LoVo (cell line): ENCODE measurements around the gene DLGAP1.
A peak's percentile ranks its signal among the peaks of the same experiment; 100 is the strongest.
"Not testable (repeated sequence)": the region's sequence is repeated elsewhere in the genome, so short reads cannot be mapped to it uniquely, and the experiment has no call there.

Experiments
- DNase-seq: peaks from one replicate; pipeline ENCODE4 v3.0.0-alpha.2; 2016; ENCODE audit warnings: low spot score

The DLGAP1 gene

DNA sequence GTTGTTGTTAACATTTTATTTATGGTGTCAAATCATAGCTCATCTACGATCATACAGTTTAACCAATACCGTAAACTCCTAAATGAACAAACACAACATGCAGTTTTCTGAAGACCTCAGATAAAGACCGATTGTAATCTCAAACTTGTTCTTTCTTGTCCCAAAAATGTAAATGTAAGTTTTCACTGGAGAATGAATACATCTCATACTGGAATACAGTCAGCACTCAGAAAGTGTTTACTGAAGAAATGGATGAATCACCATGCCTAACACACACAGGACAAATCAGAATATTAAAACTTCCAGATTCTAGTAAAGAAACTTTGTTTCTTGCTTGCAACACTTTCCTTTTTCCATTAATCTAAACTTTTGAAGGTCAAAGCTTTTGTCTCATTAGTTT is 380.5 kb downstream of the DLGAP1 start:
- DNase-seq = no peak

DNA sequence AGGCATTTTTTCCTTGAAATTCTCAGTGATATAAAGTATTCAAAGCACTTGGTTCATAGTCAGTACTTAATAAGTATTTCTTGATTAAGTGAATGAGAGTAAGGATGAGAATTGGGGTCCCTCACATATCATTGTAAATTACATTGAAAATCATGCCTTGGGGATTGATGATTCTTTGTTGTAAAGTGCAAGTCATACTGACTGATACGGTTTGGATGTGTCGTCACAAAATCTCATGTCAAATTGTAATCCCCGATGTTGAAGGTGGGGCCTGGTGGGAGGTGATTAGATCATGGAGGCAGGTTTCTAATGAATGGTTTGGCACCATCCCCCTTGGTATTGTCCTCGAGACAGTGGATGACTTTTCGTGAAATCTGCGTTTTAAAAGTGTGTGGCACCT is 385.9 kb downstream of the DLGAP1 start:
- DNase-seq = no peak

DNA sequence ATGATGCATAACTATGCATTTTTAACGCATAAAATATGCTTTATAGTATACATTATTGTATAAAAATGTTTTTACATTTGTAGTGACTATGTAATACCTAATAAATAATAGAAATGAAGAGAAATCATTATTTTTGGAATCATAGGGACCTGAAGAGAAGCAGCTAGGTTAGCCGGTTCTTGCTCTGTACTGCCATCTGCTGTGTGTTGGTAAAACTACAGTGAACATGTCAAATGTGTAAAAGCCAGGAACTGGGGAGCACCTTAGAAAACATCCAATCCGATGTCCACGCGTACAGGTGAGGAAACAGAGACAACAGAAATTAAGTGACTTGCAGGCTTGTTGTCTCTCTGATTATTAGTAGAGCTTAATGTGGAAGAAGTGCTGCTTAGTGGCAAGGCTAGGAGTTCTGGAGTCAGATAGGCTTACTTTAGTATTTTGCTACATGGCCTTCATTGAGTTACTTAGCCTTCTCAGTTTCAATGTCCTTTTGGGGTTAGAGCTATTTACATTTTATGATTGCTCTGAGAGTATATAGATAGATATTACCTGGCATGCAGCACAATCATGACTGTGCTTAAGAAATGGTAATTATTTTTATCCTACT is 386.5 kb downstream of the DLGAP1 start:
- DNase-seq = peak; percentile 68

GRCh38 chr18:4063545-4063944 is 391.6 kb downstream of the DLGAP1 start:
- no peak for DNase-seq

GRCh38 chr18:4060427-4061281 is 394.5 kb downstream of the DLGAP1 start:
- DNase-seq = no peak

- no peak for DNase-seq
Measured at GRCh38 chr18:4058179-4058578, 396.9 kb downstream of the DLGAP1 start.

DNA sequence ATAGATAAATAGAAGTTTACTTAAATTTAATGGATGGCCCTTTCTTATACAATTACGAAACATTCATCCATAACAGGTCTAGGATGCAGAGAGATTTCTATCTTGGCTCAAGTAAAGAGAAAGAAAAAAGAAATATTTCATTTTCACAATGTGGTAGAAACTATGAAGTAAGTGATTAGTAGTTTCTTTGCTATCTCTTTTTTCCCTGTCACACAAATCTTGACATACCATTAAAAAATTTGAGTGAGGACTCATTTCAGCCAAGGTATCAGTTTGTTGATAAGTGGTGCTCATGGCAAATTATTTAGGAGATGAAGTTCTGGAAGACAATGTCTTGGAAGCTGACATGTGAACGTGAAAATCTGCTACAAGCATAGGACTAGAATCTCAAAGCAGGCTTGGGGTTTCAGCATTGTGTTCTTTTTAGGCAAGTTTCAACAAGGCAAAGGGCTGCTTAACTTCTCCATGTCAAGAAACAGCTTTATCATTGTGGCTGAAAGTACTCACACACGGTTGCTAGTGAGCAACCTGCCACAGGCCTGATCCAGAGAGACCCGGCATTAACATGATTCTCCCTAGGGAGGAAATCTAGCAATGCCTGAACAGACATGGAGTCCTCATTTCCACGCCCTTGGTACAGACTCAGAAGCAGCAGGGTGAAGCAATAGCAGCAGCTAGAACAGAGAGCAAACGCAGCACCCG is 414.6 kb downstream of the DLGAP1 start:
- DNase-seq = no peak

- no peak for DNase-seq
Measured at GRCh38 chr18:4035521-4035920, 419.6 kb downstream of the DLGAP1 start.

DNA sequence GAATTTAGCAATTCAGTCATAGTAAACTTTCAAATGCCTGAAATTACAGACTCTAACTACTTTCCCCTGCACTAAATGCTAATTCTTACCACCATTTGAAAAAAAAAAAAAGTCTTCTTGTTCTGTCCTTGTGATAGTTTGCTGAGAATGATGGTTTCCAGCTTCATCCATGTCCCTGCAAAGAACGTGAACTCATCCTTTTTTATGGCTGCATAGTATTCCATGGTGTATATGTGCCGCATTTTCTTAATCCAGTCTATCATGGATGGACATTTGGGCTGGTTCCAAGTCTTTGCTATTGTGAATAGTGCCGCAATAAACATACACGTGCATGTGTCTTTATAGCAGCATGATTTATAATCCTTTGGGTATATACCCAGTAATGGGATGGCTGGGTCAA is 420.3 kb downstream of the DLGAP1 start:
- DNase-seq = not testable (repeated sequence)

- DNase-seq = no peak
Measured at GRCh38 chr18:4026542-4026941, 428.6 kb downstream of the DLGAP1 start.

GRCh38 chr18:4024702-4025101 is 430.4 kb downstream of the DLGAP1 start:
- DNase-seq = no peak

DNA sequence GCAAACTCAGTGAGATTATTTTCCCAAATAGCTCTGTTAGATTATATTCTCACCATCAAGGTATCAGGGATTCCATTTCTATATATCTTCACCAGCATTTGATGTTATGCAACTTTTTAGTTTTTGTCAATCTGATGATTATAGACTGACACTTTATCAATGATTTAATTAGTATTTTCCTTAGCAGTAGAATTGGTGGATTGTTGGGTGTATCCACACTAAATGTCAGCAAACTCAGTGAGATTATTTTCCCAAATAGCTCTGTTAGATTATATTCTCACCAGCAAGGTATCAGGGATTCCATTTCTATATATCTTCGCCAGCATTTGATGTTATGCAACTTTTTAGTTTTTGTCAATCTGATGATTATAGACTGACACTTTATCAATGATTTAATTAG is 432.4 kb downstream of the DLGAP1 start:
- DNase-seq = not testable (repeated sequence)

DNA sequence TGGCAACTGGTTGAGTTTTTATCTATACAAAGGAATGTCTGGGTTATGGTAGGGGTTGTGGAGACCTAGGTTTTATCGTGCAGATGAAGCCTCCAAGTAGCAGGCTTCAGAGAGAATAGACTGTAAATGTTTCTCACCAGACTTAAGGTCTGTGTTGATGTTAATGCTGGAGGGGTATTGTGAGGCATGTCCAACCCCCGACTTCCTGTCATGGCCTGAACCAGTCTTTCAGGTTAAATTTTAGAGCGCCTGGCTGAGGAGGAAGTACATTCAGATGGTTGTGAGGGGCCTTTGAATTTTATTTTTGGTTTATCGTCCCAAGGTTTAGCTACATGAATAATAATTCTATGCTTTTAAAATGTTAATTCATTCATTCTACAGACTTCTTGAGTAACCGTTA is 435.1 kb downstream of the DLGAP1 start:
- no peak for DNase-seq

DNA sequence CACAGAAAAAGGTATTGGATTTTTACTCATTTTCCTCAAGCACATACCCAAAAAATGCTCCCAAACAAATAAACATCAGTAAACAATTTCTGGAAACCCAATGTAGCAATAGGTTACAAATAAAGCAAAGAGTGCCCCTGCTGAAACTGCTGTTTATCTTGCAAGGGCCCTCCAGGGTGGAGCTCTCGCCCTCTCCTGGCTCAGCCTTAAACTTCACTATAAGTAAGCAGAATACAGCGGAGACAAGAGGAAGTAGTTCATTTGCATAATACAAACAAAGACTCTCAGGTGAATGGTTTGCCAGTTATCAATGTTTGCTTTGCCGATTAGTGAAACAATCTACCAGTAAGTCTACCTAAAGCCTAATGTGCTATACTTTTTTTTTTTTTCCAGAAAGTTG is 437.6 kb downstream of the DLGAP1 start:
- DNase-seq = no peak

GRCh38 chr18:4016391-4017049 is 438.6 kb downstream of the DLGAP1 start:
- DNase-seq = no peak

- no peak for DNase-seq
Measured at GRCh38 chr18:4007846-4008245, 447.3 kb downstream of the DLGAP1 start.

DNA sequence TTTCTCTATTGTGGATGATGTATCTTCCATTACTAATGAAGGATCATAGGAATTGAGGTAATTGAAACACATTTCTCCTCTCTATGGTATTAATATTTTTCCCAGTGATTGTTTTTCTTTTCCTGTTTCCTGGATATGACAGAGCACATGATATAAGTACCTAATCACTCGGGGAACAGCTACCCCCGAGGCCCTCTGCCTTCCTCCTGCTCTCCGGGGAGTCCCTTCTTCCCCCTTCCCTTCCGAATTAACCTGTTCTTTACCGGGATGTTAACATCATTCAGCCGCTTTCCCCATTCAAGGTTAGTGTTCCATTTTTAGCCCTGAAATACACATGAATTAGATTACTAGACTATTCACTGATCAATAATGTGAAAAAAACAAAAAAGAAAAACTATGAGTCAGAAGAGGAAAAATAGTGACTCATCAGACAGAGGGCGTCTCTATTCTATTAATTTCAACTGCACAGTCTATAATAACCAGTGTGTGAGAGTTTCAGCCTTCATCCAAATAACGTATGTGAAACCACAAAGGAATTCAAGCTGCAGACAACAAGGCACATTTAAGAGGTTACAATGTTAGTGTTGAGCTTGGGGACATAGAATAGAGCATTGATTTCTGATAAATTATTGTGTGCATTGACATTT is 450.8 kb downstream of the DLGAP1 start:
- no peak for DNase-seq

DNA sequence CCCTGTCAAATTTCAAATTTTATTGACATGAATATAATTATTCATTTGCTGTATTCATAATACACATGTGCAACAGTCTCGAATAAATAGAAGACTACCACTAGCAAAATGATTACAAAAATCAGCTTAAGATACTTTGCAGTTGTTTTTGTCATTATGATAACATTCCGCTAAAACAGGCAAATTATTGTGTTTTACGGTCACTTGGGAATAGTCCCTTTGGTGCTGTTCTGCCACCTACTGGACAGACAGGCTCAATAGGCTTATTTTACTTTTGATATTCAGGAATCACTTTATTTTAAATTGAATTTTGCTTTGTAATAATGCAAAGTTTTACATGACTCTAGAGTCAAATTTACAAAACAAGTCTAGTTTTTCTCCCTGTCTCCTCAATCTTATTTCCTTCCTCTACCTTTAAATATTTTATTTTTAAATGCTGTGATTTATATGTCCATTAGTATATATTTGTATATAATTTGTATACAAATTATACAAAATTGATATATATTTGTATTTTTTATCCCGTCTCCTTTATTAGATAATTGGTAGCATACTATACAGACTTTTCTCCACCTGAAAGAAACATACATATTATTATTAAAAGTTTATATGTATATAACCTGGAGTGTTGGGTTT is 456.3 kb downstream of the DLGAP1 start:
- peak; percentile 22 for DNase-seq

DNA sequence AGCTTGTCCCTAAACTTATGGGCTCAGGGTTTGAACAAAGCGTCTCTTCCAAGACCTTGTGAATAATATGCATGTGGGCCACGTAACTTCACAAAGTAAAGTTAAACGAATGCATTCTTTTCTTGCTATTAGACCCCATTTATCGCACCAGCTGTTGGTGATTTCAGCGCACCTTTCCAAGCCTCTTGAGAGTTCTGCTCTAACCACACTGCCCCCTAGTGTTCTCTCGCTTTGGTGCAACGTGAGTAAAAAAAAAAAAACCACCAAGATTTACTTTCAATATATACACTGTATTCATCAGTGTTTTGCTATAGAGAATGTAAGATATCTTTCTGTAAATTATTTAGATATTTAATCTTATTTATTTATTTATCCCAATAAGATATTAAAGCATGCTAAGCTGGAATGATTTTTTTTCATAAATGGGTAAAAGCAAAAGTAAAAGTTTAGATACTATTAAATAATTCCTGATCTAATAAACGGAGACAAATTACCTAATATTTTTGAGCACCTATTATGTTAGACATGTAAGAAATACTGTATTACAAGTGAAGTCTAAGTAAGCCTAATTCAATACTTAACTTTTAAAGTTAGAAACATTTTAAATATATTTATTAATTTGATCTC is 459.5 kb downstream of the DLGAP1 start:
- peak; percentile 63 for DNase-seq

- DNase-seq = no peak
Measured at GRCh38 chr18:3993941-3994687, 461.0 kb downstream of the DLGAP1 start.
